Measurements from ENCODE around the gene ADD2. TPM values are rescaled to one million over a fixed set of nuclear protein-coding genes. Genes with fewer than 3 reads are reported as not detected.

ADD2 gene
- total RNA-seq, 1 experiment from 2014 or later: 4.4 TPM

- DNase-seq (peak; percentile 56), ATAC-seq (peak; percentile 76)
- Histone ChIP-seq H3K36me3 (ENCODE audit: low read depth, low read length) (no peaks in the 10 kb centered on the region), H3F3A (ENCODE audit: low read length, unreplicated experiment) (no peaks in the 10 kb centered on the region), H3K9me3 (ENCODE audit: low read length) (no peaks in the 10 kb centered on the region), H3K4me3 (ENCODE audit: low read length) (no peak overlapping the region), H3K27me3 (ENCODE audit: low read length) (no peaks in the 10 kb centered on the region), H4K20me1 (ENCODE audit: low read length) (no peaks in the 10 kb centered on the region), H3K4me1 (ENCODE audit: insufficient read depth, low read length) (peaks cover 16% of the 10 kb centered on the region), H3K9me2 (replicated peaks; ENCODE audit: low read length) (no peaks in the 10 kb centered on the region), H2AFZ (ENCODE audit: low read length) (peak overlapping the region; percentile 62), H3K79me2 (ENCODE audit: low read length) (no peaks in the 10 kb centered on the region), H3K27ac (ENCODE audit: low read length) (no peak overlapping the region), H3K4me2 (ENCODE audit: low read length) (no peak overlapping the region; the same call in 1 of the 2 replicates), H3K9ac (ENCODE audit: low read length) (no peak overlapping the region)
- ChIA-PET CTCF (no interaction called here), POLR2A (ENCODE audit: unreplicated experiment) (no interaction called here)
- TF ChIP-seq EZH2 (IDR thresholded peaks at IDR 0.05; ENCODE audit: low read length, unreplicated experiment): no peak
- no peak for TF ChIP-seq EZH2phosphoT487 (IDR thresholded peaks at IDR 0.05; ENCODE audit: borderline replicate concordance, low read length)
- TF ChIP-seq CTCF (conservative IDR thresholded peaks at IDR 0.05; ENCODE audit: low read depth, low read length): no peak
- intact Hi-C loops (cut with micrococcal nuclease): no loop called here
- BruUV-seq (replicated peaks): no TSS peak
These were observed 126.7 kb downstream of the ADD2 start for GRCh38 chr2:70641263-70641784.

- Histone ChIP-seq H2AFZ (ENCODE audit: low read length) (no peak overlapping the region), H3K36me3 (ENCODE audit: low read depth, low read length) (no peaks in the 10 kb centered on the region), H3K9ac (ENCODE audit: low read length) (no peak overlapping the region), H3K27ac (ENCODE audit: low read length) (no peak overlapping the region), H3K4me1 (ENCODE audit: insufficient read depth, low read length) (peaks cover 16% of the 10 kb centered on the region), H3F3A (ENCODE audit: low read length, unreplicated experiment) (no peaks in the 10 kb centered on the region), H3K9me2 (replicated peaks; ENCODE audit: low read length) (no peaks in the 10 kb centered on the region), H3K4me2 (ENCODE audit: low read length) (no peak overlapping the region), H3K27me3 (ENCODE audit: low read length) (no peaks in the 10 kb centered on the region), H4K20me1 (ENCODE audit: low read length) (no peaks in the 10 kb centered on the region), H3K4me3 (ENCODE audit: low read length) (no peak overlapping the region), H3K79me2 (ENCODE audit: low read length) (no peaks in the 10 kb centered on the region), H3K9me3 (ENCODE audit: low read length) (no peaks in the 10 kb centered on the region)
- BruUV-seq (replicated peaks): no TSS peak
- POLR2A ChIA-PET (ENCODE audit: unreplicated experiment): interaction anchor here (0.6 kb wide), 1 partner anchor 48 kb away, joined by 3 read pairs; no protein-coding TSS in a partner anchor
- intact Hi-C loops (cut with micrococcal nuclease): no loop called here
- CTCF ChIA-PET: no interaction called here
- no peak for ATAC-seq
- no peak for TF ChIP-seq EZH2 (IDR thresholded peaks at IDR 0.05; ENCODE audit: low read length, unreplicated experiment)
- TF ChIP-seq EZH2phosphoT487 (IDR thresholded peaks at IDR 0.05; ENCODE audit: borderline replicate concordance, low read length): no peak
- TF ChIP-seq CTCF (conservative IDR thresholded peaks at IDR 0.05; ENCODE audit: low read depth, low read length): no peak
- DNase-seq: no peak
These were observed 128.1 kb downstream of the ADD2 start for GRCh38 chr2:70639841-70640436.

GRCh38 chr2:70638561-70638960 is 129.4 kb downstream of the ADD2 start:
- no peak overlapping the region for H3K9ac ChIP-seq (ENCODE audit: low read length)
- no peaks in the 10 kb centered on the region for H3K9me2 ChIP-seq (replicated peaks; ENCODE audit: low read length)
- BruUV-seq (replicated peaks): no TSS peak
- H3K4me1 ChIP-seq (ENCODE audit: insufficient read depth, low read length): peaks cover 16% of the 10 kb centered on the region
- H3K9me3 ChIP-seq (ENCODE audit: low read length): no peaks in the 10 kb centered on the region
- CTCF ChIA-PET: no interaction called here
- H3K79me2 ChIP-seq (ENCODE audit: low read length): no peaks in the 10 kb centered on the region
- DNase-seq (no peak), ATAC-seq (no peak)
- POLR2A ChIA-PET (ENCODE audit: unreplicated experiment): no interaction called here
- H3K27me3 ChIP-seq (ENCODE audit: low read length): no peaks in the 10 kb centered on the region
- no peak overlapping the region for H3K4me2 ChIP-seq (ENCODE audit: low read length)
- no peak overlapping the region for H2AFZ ChIP-seq (ENCODE audit: low read length)
- intact Hi-C loops (cut with micrococcal nuclease): no loop called here
- no peaks in the 10 kb centered on the region for H3K36me3 ChIP-seq (ENCODE audit: low read depth, low read length)
- TF ChIP-seq EZH2phosphoT487 (IDR thresholded peaks at IDR 0.05; ENCODE audit: borderline replicate concordance, low read length): no peak
- TF ChIP-seq CTCF (conservative IDR thresholded peaks at IDR 0.05; ENCODE audit: low read depth, low read length): no peak
- TF ChIP-seq EZH2 (IDR thresholded peaks at IDR 0.05; ENCODE audit: low read length, unreplicated experiment): no peak
- H4K20me1 ChIP-seq (ENCODE audit: low read length): no peaks in the 10 kb centered on the region
- no peak overlapping the region for H3K27ac ChIP-seq (ENCODE audit: low read length)
- no peak overlapping the region for H3K4me3 ChIP-seq (ENCODE audit: low read length)
- no peaks in the 10 kb centered on the region for H3F3A ChIP-seq (ENCODE audit: low read length, unreplicated experiment)

Measured in PC-3 (cell line).